K562 (cell line): ENCODE data around the gene NAE1. TPM values are rescaled to one million over a fixed set of nuclear protein-coding genes. Genes with fewer than 3 reads are reported as not detected.

ENCODE experiments used
- FOSL1 ChIP-seq: fragments of 200-800 bp; sonication (Bioruptor generic); conservative IDR thresholded peaks from 2 replicates; pipeline ENCODE4 v1.6.1; 2016; ENCODE audit warnings: missing genetic modification characterization, missing compliant biosample characterization
- PYGO2 ChIP-seq: fragments of 450-650 bp; IDR thresholded peaks from 2 replicates; pipeline ENCODE4 v1.6.1; 2016; ENCODE audit warnings: mild to moderate bottlenecking, missing genetic modification characterization, moderate library complexity, missing compliant biosample characterization
- polyA plus RNA-seq, 8 experiments: library from polyadenylated mRNA; depleted of rRNA in 4 of 8; stranded (reverse) in 5 of 8; unstranded in 3 of 8; fragments of >200 nt; fragmentation: Nextera tagmentation in 2 of 8; fragmentation: Illumina TruSeq in 1 of 8; extraction: Ambion mirVana in 2 of 8; extraction: Trizol in 1 of 8; gene quantifications; 2 replicates each; pipeline versions ENCODE4 v1.2.1 to v1.2.3, GENCODE V29; 2011 to 2014; ENCODE audit warnings: inconsistent platforms in 1 of 8, missing spikeins in 1 of 8
- total RNA-seq, 7 experiments: library from RNA; depleted of rRNA in 6 of 7; stranded (reverse); fragments of >200 nt in 6 of 7; fragmentation: Illumina TruSeq in 2 of 7; extraction: Trizol in 2 of 7; gene quantifications; 2 replicates each; pipeline versions ENCODE4 v1.2.1 to v1.2.3, GENCODE V29; 2011 to 2021; ENCODE audit warnings: low replicate concordance in 1 of 7
- TF ChIP-seq, protein P1 (sequence below): sonication (generic); formaldehyde crosslinking; IDR thresholded peaks from 2 replicates; pipeline ENCODE4 v1.8.0; 2022; ENCODE audit warnings: mild to moderate bottlenecking, missing genetic modification reagents
- TF ChIP-seq, protein P2 (sequence below), 2 experiments: fragments of 450-650 bp; IDR thresholded peaks; 2 replicates each; pipeline ENCODE4 v1.6.1; 2018; ENCODE audit warnings: mild to moderate bottlenecking in 2 of 2, low read depth in 1 of 2; ENCODE audit not compliant: partially characterized antibody in 2 of 2
- TF ChIP-seq, protein P3 (sequence below): fragments of 250-450 bp; sonication (Bioruptor Pico); IDR thresholded peaks from 2 replicates; pipeline ENCODE4 v1.5.0; 2020; ENCODE audit warnings: mild to moderate bottlenecking, borderline replicate concordance

Gene NAE1
- total and polyA plus RNA-seq, 9 of the 15 experiments (the other 6 are each of a cell fraction or from before 2014, with no cell fraction given): 165 to 294 (median 230) TPM

DNA sequence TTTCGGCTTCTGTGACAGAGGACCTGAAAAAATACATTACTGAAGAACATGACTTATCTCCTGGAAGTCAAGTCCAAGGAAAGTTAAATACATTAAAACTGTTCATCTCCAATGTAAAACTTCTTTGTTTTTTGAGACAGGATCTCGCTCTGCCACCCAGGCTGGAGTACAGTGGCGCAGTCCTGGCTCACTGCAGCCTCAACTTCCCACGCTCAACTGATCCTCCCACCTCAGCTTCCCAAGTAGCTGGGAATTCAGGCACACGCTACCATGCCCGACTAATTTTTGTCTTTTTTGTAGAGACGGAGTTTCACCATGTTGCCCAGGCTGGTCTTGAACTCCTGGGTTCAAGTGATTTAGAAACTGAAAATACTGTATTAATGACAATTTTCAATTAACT, 19.7 kb downstream of the NAE1 start (continued):
- TF ChIP-seq, protein P1, sequence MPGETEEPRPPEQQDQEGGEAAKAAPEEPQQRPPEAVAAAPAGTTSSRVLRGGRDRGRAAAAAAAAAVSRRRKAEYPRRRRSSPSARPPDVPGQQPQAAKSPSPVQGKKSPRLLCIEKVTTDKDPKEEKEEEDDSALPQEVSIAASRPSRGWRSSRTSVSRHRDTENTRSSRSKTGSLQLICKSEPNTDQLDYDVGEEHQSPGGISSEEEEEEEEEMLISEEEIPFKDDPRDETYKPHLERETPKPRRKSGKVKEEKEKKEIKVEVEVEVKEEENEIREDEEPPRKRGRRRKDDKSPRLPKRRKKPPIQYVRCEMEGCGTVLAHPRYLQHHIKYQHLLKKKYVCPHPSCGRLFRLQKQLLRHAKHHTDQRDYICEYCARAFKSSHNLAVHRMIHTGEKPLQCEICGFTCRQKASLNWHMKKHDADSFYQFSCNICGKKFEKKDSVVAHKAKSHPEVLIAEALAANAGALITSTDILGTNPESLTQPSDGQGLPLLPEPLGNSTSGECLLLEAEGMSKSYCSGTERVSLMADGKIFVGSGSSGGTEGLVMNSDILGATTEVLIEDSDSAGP (CRISPR knock-in tag): no peak
- no peak for TF ChIP-seq PYGO2 (tag)
- TF ChIP-seq, protein P2, sequence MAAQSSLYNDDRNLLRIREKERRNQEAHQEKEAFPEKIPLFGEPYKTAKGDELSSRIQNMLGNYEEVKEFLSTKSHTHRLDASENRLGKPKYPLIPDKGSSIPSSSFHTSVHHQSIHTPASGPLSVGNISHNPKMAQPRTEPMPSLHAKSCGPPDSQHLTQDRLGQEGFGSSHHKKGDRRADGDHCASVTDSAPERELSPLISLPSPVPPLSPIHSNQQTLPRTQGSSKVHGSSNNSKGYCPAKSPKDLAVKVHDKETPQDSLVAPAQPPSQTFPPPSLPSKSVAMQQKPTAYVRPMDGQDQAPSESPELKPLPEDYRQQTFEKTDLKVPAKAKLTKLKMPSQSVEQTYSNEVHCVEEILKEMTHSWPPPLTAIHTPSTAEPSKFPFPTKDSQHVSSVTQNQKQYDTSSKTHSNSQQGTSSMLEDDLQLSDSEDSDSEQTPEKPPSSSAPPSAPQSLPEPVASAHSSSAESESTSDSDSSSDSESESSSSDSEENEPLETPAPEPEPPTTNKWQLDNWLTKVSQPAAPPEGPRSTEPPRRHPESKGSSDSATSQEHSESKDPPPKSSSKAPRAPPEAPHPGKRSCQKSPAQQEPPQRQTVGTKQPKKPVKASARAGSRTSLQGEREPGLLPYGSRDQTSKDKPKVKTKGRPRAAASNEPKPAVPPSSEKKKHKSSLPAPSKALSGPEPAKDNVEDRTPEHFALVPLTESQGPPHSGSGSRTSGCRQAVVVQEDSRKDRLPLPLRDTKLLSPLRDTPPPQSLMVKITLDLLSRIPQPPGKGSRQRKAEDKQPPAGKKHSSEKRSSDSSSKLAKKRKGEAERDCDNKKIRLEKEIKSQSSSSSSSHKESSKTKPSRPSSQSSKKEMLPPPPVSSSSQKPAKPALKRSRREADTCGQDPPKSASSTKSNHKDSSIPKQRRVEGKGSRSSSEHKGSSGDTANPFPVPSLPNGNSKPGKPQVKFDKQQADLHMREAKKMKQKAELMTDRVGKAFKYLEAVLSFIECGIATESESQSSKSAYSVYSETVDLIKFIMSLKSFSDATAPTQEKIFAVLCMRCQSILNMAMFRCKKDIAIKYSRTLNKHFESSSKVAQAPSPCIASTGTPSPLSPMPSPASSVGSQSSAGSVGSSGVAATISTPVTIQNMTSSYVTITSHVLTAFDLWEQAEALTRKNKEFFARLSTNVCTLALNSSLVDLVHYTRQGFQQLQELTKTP (IDR thresholded peaks at IDR 0.05; ENCODE audit: low read depth in 1 of 2, partially characterized antibody in 2 of 2): no peak
- TF ChIP-seq FOSL1: no peak
- TF ChIP-seq, protein P3, sequence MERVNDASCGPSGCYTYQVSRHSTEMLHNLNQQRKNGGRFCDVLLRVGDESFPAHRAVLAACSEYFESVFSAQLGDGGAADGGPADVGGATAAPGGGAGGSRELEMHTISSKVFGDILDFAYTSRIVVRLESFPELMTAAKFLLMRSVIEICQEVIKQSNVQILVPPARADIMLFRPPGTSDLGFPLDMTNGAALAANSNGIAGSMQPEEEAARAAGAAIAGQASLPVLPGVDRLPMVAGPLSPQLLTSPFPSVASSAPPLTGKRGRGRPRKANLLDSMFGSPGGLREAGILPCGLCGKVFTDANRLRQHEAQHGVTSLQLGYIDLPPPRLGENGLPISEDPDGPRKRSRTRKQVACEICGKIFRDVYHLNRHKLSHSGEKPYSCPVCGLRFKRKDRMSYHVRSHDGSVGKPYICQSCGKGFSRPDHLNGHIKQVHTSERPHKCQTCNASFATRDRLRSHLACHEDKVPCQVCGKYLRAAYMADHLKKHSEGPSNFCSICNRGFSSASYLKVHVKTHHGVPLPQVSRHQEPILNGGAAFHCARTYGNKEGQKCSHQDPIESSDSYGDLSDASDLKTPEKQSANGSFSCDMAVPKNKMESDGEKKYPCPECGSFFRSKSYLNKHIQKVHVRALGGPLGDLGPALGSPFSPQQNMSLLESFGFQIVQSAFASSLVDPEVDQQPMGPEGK (CRISPR knock-in tag): no peak
